Body of pancreas (tissue), 4 donors: ENCODE data around the gene MDFIC2. TPM values are rescaled to one million over a fixed set of nuclear protein-coding genes. Genes with fewer than 3 reads are reported as not detected.

Source experiments
- ATAC-seq: fragments of 150-250 bp; one replicate; pipeline ENCODE4 v1.9.1; 2016
- DNase-seq, 4 donors: peaks; one replicate each; pipeline ENCODE4 v3.0.0-alpha.2; 2019
- H3K27ac ChIP-seq, 4 donors: fragments of 200-600 bp; sonication (generic); 1 replicate in 3 of 4; 2 replicates in 1 of 4; pipeline versions ENCODE4 v1.5.1 to v1.6.1; 2016 to 2019; ENCODE audit warnings: mild to moderate bottlenecking in 1 of 4, mixed read lengths in 1 of 4, moderate library complexity in 1 of 4
- H3K27me3 ChIP-seq, 2 donors: fragments of 200-600 bp; sonication (generic); one replicate each; pipeline ENCODE4 v1.6.0; 2016; ENCODE audit warnings: mild to moderate bottlenecking in 1 of 2
- H3K36me3 ChIP-seq, 2 donors: fragments of 200-600 bp; sonication (generic); replicated peaks in 1 of 2; 2 replicates each; pipeline ENCODE4 v1.5.1; 2016; ENCODE audit warnings: low read depth in 2 of 2; ENCODE audit not compliant: insufficient read depth in 1 of 2
- H3K4me1 ChIP-seq: fragments of 200-600 bp; sonication (generic); one replicate; pipeline ENCODE4 v1.6.0; 2016
- H3K4me3 ChIP-seq, 2 donors: fragments of 200-600 bp; sonication (generic); 1 replicate in 1 of 2; 2 replicates in 1 of 2; pipeline ENCODE4 v1.5.1; 2016 to 2019
- H3K9me3 ChIP-seq, 3 donors: fragments of 200-600 bp; sonication (generic); 1 replicate in 2 of 3; 2 replicates in 1 of 3; pipeline ENCODE4 v1.5.1; 2016
- CTCF ChIP-seq, 7 experiments: fragments of 450-650 bp in 4 of 7; fragments of 200-600 bp in 3 of 7; sonication (generic) in 3 of 7; IDR thresholded peaks; one replicate each; pipeline ENCODE4 v1.5.1; 2016 to 2019; ENCODE audit warnings: antibody characterized with exemption in 7 of 7
- POLR2A ChIP-seq, 3 donors: fragments of 450-650 bp; IDR thresholded peaks; one replicate each; pipeline ENCODE4 v1.6.1; 2016; ENCODE audit warnings: antibody characterized with exemption in 3 of 3, mild to moderate bottlenecking in 2 of 3
- WGBS, 2 donors: methylation state at CpG; one replicate each; pipeline ENCODE4 v1.1.5; 2017; 5-methylcytosine and 5-hydroxymethylcytosine counted together
- intact Hi-C: fragments of 100-400 bp; cut with DNase I; formaldehyde crosslinking; loops from one replicate; pipeline ENCODE4 v1.15.1; 2023
- total RNA-seq, 2 donors: library from RNA; depleted of rRNA; stranded (reverse); fragments of >200 nt; gene quantifications; one replicate each; pipeline ENCODE4 v1.1.0, GENCODE V29; 2016

The MDFIC2 gene
- total RNA-seq, 2 donors from 2014 or later = not detected

DNA sequence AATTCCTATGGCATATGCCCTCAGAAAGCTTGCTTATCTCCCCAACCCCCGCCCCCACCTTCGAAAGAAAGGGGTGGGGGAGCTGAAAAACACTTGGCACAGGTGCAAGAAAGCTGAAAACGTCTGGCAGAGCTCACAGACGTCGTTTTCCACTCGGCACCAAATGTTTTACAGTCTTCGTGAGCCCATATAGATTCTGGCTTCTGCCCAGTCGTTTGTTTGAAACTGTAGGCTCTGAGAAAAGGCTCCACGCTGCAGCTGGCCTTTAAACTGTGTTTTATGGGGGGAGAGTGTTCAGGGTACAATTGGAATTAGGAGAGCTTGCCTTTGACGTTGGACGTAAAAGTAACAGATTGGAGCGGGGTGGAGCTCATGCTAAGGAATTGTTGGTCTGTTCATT, 130.3 kb downstream of the MDFIC2 start:
- DNase-seq (peak in 2 of 4 donors; percentile 2 to 5), ATAC-seq (no peak)
- Histone ChIP-seq H3K27me3 (no peaks in the 10 kb centered on the region), H3K4me1 (no peaks in the 10 kb centered on the region), H3K4me3 (no peak overlapping the region), H3K27ac (no peak overlapping the region), H3K9me3 (no peaks in the 10 kb centered on the region), H3K36me3 (no peaks in the 10 kb centered on the region)
- TF ChIP-seq POLR2A (IDR thresholded peaks at IDR 0.05) = no peak
- WGBS, 2 donors = 13 to 21% methylated on average over 12 of the region's 12 CpGs
- intact Hi-C loops = no loop called here

- H3K27me3 ChIP-seq = no peaks in the 10 kb centered on the region
- no peak overlapping the region for H3K27ac ChIP-seq
- no peak for TF ChIP-seq POLR2A (IDR thresholded peaks at IDR 0.05)
- WGBS, 2 donors = 86 to 93% methylated on average over 6 of the region's 6 CpGs
- no peak overlapping the region for H3K4me3 ChIP-seq
- H3K9me3 ChIP-seq = no peaks in the 10 kb centered on the region
- H3K36me3 ChIP-seq = no peaks in the 10 kb centered on the region
- no peak for ATAC-seq
- H3K4me1 ChIP-seq = no peaks in the 10 kb centered on the region
- no peak for DNase-seq
- intact Hi-C loops = no loop called here
These were observed 131.8 kb downstream of the MDFIC2 start for GRCh38 chr3:70180664-70181063.

DNA sequence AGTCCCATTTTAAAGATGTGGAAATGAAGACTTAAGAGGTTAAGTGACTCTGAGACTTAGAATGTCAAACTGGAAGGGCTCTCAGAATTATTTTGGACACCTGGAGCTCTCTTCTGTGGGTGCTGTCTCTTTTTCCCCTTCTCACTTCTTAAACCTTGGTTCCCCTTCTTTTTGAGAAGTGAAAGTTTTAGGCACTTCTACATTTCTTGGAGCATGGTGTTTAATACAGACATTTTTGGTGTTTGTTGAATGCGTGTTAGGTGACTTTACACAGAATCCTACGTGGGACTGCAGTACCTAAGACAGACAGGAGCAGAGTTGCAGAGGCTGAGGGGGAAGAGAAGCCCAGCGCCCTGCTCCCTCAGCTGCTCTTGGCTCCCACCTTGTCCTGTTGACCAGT, 133.3 kb downstream of the MDFIC2 start:
- intact Hi-C loops = no loop called here
- ATAC-seq = no peak
- TF ChIP-seq POLR2A (IDR thresholded peaks at IDR 0.05) (no peak), CTCF (IDR thresholded peaks at IDR 0.05) (no peak)

GRCh38 chr3:70177881-70178645, 134.4 kb downstream of the MDFIC2 start:
- no peak for TF ChIP-seq CTCF (IDR thresholded peaks at IDR 0.05)
- TF ChIP-seq POLR2A (IDR thresholded peaks at IDR 0.05) = no peak
- DNase-seq (no peak), ATAC-seq (no peak)
- Histone ChIP-seq H3K36me3 (no peaks in the 10 kb centered on the region), H3K9me3 (no peaks in the 10 kb centered on the region), H3K4me1 (no peaks in the 10 kb centered on the region), H3K27ac (no peak overlapping the region), H3K4me3 (no peak overlapping the region), H3K27me3 (no peaks in the 10 kb centered on the region)
- WGBS, 2 donors = 79 to 81% methylated on average over 8 of the region's 8 CpGs
- intact Hi-C loops = no loop called here

More for the DNA sequence above, 133.3 kb downstream of the MDFIC2 start:
- Histone ChIP-seq H3K36me3 (no peaks in the 10 kb centered on the region), H3K4me3 (no peak overlapping the region), H3K27me3 (no peaks in the 10 kb centered on the region), H3K27ac (no peak overlapping the region), H3K9me3 (no peaks in the 10 kb centered on the region), H3K4me1 (no peaks in the 10 kb centered on the region)
- 60 to 68% methylated on average over 3 of the region's 3 CpGs for WGBS, 2 donors
- no peak for DNase-seq

DNA sequence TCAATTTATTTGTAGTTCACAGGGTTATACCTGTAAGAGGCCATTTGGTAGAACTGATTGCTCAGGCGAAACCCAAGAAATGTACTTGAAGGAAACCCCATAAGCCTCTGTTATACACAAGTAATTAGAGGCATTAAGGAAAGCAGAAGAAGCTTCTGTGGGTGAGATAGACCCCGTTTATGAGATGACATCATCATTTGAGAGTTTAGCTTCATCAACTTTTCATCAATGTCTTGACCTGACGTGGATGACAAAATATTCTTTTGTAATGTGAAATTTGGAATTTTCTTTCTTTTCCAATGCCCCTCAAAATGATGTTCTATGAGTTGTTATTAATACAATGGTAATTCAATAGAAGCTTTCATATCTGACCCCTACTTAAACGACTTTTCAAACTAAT, 136.2 kb downstream of the MDFIC2 start:
- Histone ChIP-seq H3K27me3 (no peaks in the 10 kb centered on the region), H3K4me3 (no peak overlapping the region), H3K4me1 (no peaks in the 10 kb centered on the region), H3K9me3 (no peaks in the 10 kb centered on the region), H3K27ac (no peak overlapping the region), H3K36me3 (no peaks in the 10 kb centered on the region)
- DNase-seq (no peak), ATAC-seq (no peak)
- no peak for TF ChIP-seq POLR2A (IDR thresholded peaks at IDR 0.05)
- TF ChIP-seq CTCF (IDR thresholded peaks at IDR 0.05) = no peak
- intact Hi-C loops = no loop called here
- 63 to 67% methylated on average over 4 of the region's 4 CpGs for WGBS, 2 donors

- Histone ChIP-seq H3K4me1 (no peaks in the 10 kb centered on the region), H3K27me3 (no peaks in the 10 kb centered on the region), H3K4me3 (no peak overlapping the region), H3K36me3 (no peaks in the 10 kb centered on the region), H3K9me3 (no peaks in the 10 kb centered on the region), H3K27ac (no peak overlapping the region)
- DNase-seq (no peak), ATAC-seq (no peak)
- WGBS, 2 donors = 73 to 76% methylated on average over 1 of the region's 1 CpG
- TF ChIP-seq POLR2A (IDR thresholded peaks at IDR 0.05) = no peak
- no peak for TF ChIP-seq CTCF (IDR thresholded peaks at IDR 0.05)
- intact Hi-C loops = no loop called here
These were observed 155.6 kb downstream of the MDFIC2 start for GRCh38 chr3:70156808-70157207.
